Middle frontal gyrus (tissue), 1 donor: ENCODE data around the gene APBA2.

Source experiments
- DNase-seq: peaks from one replicate; pipeline ENCODE4 v3.0.0-alpha.2; 2015; ENCODE audit warnings: low spot score; ENCODE audit errors: extremely low spot score

The APBA2 gene

GRCh38 chr15:28895566-28895965, 9.8 kb downstream of the APBA2 start:
- DNase-seq = no peak

GRCh38 chr15:28896951-28897350, 11.2 kb downstream of the APBA2 start:
- DNase-seq = no peak

- no peak for DNase-seq
These were observed 12.2 kb downstream of the APBA2 start for GRCh38 chr15:28897861-28898585.

GRCh38 chr15:28899061-28899738, 13.4 kb downstream of the APBA2 start:
- no peak for DNase-seq

- DNase-seq = no peak
These were observed 14.5 kb downstream of the APBA2 start for GRCh38 chr15:28900041-28900891.

- DNase-seq = no peak
These were observed 15.3 kb downstream of the APBA2 start for GRCh38 chr15:28900892-28901586.

- DNase-seq = no peak
These were observed 15.8 kb downstream of the APBA2 start for GRCh38 chr15:28901587-28901980.

- DNase-seq = no peak
These were observed 16.4 kb downstream of the APBA2 start for GRCh38 chr15:28901987-28902745.

GRCh38 chr15:28902856-28903255, 17.1 kb downstream of the APBA2 start:
- DNase-seq = no peak

- no peak for DNase-seq
These were observed 17.8 kb downstream of the APBA2 start for GRCh38 chr15:28903555-28903954.

GRCh38 chr15:28904003-28904402, 18.2 kb downstream of the APBA2 start:
- DNase-seq = no peak

- no peak for DNase-seq
These were observed 19.0 kb downstream of the APBA2 start for GRCh38 chr15:28904541-28905315.

- no peak for DNase-seq
These were observed 21.7 kb downstream of the APBA2 start for GRCh38 chr15:28907338-28907960.

- no peak for DNase-seq
These were observed 24.3 kb downstream of the APBA2 start for GRCh38 chr15:28909958-28910500.

GRCh38 chr15:28911310-28911931, 25.6 kb downstream of the APBA2 start:
- DNase-seq = no peak

GRCh38 chr15:28912422-28912821, 26.6 kb downstream of the APBA2 start:
- DNase-seq = no peak

- DNase-seq = no peak
These were observed 27.5 kb downstream of the APBA2 start for GRCh38 chr15:28913171-28913765.

GRCh38 chr15:28914046-28914445, 28.3 kb downstream of the APBA2 start:
- no peak for DNase-seq
